Right ventricle myocardium inferior (tissue), 1 donor: ENCODE measurements around the gene AKT2. TPM values are rescaled to one million over a fixed set of nuclear protein-coding genes. Genes with fewer than 3 reads are reported as not detected.

Experiments used
- ATAC-seq: fragments of 200-7000 bp; cut with Tn5 transposase; one replicate; pipeline ENCODE4 v1.9.1; 2020; ENCODE audit warnings: mild to moderate bottlenecking, moderate library complexity
- DNase-seq: peaks from one replicate; pipeline ENCODE4 v3.0.0; 2021; ENCODE audit errors: missing footprints
- intact Hi-C: fragments of 100-400 bp; cut with DNase I; formaldehyde crosslinking; loops from one replicate; pipeline ENCODE4 v1.11.0; 2022
- total RNA-seq: library from RNA; stranded (reverse); fragmentation: NEBNext Ultra II Directional; extraction: Animal tissue kit (Norgen Biotek cat#: 25700); gene quantifications from one replicate; pipeline ENCODE4 v1.2.1, GENCODE V29; 2021
- donor health status: DM: no; HTN: yes; CAD: no; lungs with severe emphysema.

Gene AKT2
- total RNA-seq, 1 donor from 2014 or later: 114 TPM

DNA sequence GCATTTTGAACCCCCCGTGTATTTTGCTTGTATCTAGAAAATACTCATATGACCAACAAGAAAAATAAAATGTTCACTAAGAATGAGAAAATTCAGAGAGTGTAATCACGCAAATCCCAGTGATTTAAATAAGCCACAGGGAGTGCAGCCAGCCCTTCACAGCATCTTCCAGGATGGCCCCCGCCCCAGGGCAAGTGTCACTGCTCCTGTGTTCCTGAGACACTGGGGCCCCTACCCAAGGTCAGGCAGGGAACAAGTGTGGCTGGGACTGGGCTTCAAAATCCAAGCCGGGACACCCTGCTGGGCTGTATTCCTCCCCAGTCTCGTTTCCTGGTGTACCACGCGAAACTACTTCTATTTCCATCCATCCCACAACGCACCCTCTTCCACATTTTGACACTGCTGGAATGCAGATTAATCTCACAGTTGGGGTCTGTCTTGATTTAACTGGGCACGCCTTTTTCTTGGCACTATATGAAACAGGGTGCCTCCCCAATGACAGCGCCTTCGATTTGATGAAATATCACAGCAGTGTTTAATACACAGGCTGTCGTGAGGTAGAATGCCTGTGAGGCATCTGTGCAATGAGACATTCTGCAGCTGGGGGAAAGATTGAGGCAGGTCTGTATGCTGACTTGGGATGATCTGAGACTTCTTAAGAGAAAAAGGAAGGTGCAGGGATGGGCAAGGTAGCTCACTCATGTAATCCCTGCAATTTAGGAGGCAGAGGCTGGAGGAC, 40.4 kb downstream of the AKT2 start:
- DNase-seq (peak; percentile 2), ATAC-seq (no peak)
- intact Hi-C loops: no loop called here

DNA sequence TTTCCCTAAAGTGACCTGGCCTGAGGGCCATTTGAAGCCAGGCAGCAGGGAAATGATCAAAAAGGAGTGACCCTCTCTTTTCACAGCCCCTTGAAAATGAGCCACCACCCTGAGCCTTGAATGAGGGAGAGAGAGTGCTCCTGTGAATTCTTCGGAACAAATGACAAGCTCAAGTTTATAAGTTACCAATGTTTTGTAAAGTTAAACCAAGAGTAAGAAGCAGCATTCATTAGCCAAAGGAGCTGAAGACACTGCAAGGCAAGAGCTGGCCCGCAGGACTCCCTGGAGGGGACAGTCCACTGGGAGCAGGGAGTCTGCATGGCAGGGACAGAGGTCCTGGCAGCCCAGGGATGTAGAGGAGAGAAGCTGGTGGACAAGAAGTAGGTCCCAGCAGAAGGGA, 42.0 kb downstream of the AKT2 start:
- ATAC-seq (no peak), DNase-seq (peak; percentile 45)
- intact Hi-C loops: loop anchor here (2.0 kb wide), 1 partner anchor 42 kb away; the partner anchor contains the start of gene AKT2

DNA sequence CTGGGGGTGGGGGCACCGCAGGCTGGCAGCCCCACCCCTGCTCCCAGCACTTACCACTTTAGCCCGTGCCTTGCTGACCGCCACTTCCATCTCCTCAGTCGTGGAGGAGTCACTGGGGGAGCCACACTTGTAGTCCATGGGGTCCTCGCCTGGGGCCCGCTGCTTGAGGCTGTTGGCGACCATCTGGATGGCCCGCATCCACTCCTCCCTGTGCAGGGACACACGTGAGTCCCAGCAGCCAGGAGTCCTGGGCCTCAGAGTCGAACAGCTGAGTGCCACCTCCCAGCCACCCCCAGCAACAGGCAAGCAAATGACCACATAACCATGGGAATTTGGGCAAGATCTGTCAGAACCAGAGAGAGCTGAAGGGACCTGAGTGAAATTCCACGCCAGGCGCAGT, 42.7 kb downstream of the AKT2 start:
- intact Hi-C loops: loop anchor here (2.0 kb wide), 1 partner anchor 42 kb away; the partner anchor contains the start of gene AKT2
- ATAC-seq (no peak), DNase-seq (peak; percentile 23)

DNA sequence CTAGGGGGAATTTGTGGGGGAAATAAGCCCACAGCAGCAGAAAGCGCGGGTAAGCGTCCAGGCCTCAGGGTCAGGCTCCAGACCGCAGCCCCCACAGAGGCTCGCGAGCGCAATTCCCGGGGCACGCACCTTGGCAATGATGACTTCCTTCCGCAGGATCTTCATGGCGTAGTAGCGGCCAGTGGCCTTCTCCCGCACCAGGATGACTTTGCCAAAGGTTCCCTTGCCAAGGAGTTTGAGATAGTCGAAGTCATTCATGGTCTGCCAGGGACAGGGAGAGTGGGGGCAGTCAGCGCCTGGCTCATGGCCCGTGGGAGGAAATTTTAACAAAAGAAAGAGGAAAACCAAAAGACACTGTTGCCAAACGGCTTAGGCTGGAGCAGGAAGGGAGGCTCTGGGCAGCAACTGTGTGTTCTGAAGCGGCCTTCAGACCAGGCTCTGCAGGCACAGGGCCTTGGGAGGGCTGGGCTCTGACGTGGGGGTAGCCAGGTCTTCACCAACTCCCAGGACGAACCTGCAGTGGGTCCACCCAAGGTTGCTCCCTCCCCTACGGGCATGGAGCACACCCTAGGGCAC, 43.2 kb downstream of the AKT2 start:
- intact Hi-C loops: loop anchor here (2.0 kb wide), 1 partner anchor 43 kb away; the partner anchor contains the start of gene AKT2

DNA sequence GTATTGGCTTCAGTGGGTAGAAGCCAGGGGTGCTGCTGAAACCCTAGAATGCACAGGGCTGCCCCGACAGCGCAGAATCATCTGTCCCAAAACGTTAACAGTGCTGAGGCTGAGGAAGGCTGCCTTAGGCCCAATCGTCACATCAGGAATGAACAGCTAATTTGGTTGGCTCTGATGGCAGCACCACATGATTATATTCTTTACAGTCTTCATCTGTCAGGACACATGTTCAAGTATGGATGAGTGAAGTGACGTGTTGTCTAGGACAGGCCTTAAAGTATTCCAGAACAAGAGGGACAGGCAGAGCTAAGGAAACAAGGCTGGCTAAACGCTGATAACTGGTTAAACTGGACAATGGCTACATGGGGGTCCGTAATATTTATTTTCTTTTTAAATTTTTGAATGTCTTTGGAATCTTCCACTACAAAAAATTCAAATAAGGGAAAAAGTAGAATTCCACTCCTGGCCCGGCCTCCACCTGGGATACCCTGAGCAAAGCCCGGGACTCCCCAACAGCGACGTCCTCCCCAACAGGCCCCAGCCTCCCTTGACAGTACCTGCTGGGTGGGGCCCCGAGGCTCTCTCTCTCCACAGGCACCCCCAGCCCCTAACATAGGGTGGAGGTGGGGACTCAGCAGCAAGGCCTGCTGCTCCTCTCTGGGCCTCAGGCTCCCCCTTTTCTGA, 43.9 kb downstream of the AKT2 start:
- intact Hi-C loops: no loop called here
- peak; percentile 15 for DNase-seq
- ATAC-seq: no peak

More for the DNA sequence above, 43.2 kb downstream of the AKT2 start:
- DNase-seq: peak; percentile 75
- peak; percentile 94 for ATAC-seq

DNA sequence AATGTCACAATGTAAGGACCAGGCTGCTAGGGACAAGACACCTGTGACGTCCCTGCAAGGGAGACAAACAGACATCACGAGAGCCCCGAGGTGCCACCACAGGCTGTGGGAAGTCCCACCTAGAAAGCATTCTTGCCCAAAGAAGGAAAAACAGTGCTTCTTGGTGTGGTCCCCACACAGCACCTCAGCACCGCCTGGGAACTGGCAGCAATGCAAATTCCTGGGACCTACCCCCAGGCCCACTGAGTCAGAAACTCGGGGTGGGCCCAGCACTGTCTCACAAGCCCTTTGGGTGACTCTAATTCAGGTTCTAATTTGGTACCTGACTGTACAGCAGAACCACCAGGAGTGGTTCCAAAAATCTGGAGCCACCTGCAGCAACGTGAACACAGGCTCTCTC, 44.8 kb downstream of the AKT2 start:
- intact Hi-C loops: no loop called here
- DNase-seq: no peak
- no peak for ATAC-seq

DNA sequence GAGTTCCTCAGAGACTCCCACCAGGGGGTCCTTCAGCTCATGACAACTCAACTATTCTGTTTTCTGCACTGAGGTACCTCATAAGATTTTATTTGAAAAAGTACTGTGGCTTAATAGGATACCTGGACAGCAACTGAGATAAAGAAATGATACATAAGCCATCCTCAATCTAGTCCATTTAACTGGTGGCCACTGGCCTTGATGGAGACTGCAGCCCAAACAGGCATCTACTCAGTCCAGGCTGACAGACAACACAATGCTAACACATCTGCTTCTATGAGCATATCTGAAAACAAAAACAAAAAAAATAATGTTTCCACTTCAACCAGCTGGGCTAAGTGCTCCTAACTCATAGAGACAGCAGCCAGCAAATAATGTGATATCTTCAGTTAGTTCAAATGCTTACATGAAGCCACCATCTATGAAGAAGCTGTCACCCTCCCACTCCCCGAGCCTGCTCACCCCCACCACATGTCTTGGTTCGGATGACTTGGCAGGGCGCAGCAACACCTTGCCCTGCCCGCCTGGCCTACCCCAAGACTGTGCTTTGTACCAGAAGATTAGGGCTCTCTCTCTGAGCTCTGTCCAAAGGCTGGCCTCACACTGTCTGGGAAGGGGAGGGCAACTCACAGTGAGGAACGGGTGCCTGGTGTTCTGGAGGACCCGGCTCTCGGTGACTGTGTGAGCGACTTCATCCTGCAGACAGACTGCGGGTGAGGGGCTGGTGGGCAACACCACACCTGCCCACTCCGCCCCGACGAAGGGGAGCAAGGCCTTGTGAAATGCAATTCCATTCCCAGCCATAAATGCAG, 45.5 kb downstream of the AKT2 start:
- intact Hi-C loops: no loop called here
- peak; percentile 42 for DNase-seq
- no peak for ATAC-seq

DNA sequence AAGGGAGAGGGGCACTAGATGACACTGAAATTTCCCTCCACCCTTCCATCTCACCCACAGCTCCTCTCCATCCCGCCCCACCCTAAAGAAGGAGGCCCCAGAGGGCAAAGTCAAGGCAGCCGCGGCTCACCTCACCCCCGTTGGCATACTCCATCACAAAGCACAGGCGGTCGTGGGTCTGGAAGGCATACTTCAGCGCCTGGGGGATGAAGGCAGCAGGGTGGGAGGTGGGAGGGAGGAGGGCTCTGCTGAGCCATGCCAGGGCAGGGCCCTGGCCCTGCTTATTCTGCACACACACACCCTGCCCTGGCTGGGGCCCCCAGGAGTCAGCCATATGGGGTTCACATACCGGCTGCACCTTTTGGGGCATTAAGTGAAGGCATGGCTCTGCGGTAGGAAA, 46.4 kb downstream of the AKT2 start:
- DNase-seq: peak; percentile 50
- no peak for ATAC-seq

DNA sequence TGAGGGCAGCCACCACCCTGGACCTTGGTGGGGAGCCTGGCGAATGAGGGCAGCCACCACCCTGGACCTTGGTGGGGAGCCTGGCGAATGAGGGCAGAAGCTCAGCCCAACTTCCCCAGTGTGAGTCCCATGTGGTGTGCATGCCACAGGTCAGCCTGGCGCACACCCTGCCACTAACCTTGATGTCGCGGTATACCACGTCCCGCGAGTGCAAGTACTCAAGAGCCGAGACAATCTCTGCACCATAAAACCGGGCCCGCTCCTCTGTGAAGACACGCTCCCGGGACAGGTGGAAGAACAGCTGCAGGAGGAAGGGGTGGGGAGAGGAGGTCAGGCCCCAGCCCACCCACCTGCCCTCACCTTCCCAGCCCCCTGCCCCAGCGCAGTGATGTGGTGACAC, 47.4 kb downstream of the AKT2 start:
- DNase-seq: peak; percentile 5
- no peak for ATAC-seq
- intact Hi-C loops: no loop called here

More for the DNA sequence above, 46.4 kb downstream of the AKT2 start:
- intact Hi-C loops: no loop called here

DNA sequence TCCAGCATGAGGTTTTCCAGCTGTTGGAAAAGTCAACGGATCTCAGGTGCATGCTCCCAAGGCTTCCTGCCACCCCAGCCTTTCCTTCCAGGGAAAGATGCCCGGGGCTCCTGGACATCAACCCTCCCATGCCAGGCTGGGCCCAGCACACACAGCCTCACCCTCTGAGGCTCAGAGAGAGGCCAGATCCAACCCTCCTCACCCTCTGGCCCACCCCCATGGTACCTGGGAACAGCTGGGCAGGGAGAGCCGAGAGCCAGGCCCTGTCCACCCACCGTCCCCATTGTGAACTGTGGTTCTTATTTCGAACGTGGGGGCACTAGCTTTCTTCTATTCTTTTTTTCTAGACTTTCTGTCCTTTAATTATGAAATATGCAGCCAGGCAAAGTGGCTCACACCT, 48.8 kb downstream of the AKT2 start:
- DNase-seq (peak; percentile 23), ATAC-seq (no peak)
- intact Hi-C loops: no loop called here

DNA sequence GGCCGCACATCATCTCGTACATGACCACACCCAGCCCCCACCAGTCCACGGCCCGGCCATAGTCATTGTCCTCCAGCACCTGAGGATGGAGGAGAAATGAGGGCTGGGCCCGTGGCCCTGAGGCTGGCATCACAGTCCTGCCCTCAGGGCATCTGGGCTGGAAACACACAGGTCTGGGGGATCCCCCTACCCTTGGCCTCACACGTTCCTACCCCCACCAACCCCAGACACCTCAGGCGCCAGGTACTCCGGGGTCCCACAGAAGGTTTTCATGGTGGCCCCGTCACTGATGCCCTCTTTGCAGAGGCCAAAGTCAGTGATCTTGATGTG, 49.2 kb downstream of the AKT2 start:
- ATAC-seq (no peak), DNase-seq (no peak)
- intact Hi-C loops: no loop called here

DNA sequence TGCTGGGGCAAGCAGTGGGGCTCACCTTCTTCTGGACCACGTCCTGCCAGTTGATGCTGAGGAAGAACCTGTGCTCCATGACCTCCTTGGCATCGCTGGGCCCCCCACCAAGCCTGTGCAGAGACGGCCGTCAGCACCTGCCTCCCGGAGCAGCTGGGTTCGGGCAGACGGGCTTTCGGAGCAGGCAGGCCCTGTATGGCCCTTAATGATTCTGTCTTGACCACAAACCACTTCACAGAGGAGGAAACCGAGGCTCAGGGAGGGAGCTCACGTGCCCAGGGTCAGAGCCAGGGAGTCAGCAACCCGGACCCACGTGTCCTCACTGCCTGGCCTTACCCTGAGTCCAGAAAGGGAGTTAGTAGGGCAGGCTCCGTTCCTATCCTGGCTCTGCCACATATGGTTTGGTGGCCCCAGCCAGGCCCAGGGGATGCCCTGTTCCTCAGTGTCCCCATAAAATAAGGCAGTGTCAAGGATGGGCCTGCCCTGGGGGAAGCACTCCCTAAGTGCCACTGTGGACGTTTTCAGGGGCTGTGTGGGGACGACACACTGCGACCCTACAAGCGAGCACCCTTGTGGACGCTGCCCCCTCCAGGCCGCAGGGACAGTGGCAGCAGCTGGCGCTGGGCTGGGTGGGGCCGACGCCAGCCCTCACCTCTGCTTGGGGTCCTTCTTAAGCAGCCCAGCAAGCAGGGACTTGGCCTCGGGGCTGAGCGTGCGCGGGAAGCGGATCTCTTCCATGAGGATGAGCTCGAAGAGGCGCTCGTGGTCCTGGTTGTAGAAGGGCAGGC, 49.7 kb downstream of the AKT2 start:
- peak; percentile 61 for DNase-seq
- no peak for ATAC-seq
- intact Hi-C loops: no loop called here

DNA sequence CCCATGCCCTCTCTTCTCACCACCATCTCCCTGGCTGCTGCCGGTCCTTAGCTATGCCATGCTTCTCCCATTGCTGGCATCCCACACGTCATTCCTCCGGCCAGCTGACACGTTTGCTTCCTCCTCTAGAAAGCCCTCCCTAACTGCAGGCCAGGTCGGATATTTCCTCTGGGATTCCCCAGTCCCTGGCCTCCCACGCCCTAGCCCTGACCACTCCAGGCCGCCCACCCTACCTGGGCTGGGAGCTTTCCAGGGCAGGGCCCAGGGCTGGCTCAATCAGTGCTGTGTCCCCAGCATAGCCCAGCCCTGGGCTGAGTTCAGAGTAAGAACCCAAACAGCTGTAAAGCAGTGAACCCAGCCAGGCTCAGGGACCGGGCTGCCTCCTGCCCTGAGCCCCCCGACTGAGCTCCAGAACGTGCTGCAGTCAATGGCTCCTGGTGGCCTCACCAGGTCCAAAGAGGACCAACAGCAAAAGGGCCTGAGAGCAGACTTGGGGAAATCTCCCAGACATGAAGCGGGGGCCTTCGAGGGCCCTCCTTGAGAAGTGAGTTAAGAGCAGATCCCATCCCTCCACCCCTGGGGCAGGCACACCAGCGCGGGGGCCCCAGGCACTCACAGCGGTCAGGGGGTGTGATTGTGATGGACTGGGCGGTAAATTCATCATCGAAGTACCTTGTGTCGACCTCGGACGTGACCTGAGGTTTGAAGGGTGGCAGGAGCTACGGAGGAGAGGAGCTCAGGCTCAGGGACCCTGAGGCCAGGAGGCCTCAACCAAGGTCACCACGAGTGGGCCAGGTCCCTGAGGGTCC, 50.5 kb downstream of the AKT2 start:
- no peak for ATAC-seq
- DNase-seq: peak; percentile 54
- intact Hi-C loops: no loop called here

DNA sequence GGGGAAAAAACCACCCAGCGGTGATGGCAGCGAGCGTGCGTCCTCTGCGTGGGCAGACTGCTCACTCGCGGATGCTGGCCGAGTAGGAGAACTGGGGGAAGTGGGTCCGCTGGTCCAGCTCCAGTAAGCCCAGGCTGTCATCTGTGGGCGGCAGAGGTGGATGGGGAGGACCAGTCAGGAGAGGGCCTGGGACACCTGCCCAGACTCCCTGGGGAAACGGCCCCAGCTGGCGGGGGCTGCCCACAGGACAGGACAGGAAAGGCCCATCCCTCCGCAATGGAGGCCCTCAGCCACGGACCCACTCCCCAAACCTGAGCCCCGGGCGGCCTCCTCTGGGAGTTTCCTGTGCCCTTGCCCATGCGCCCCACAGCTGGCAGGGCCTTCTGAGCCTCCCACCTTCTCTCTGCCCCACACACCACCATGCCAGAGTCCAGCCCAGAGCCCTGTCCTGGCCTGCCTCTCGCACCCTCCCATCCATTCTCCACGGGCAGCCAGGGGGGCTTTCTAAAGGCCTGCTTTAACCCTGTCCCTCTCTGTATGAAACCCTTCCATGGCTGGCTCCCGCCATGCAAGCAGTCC, 51.2 kb downstream of the AKT2 start:
- ATAC-seq: no peak
- no peak for DNase-seq
- intact Hi-C loops: no loop called here

DNA sequence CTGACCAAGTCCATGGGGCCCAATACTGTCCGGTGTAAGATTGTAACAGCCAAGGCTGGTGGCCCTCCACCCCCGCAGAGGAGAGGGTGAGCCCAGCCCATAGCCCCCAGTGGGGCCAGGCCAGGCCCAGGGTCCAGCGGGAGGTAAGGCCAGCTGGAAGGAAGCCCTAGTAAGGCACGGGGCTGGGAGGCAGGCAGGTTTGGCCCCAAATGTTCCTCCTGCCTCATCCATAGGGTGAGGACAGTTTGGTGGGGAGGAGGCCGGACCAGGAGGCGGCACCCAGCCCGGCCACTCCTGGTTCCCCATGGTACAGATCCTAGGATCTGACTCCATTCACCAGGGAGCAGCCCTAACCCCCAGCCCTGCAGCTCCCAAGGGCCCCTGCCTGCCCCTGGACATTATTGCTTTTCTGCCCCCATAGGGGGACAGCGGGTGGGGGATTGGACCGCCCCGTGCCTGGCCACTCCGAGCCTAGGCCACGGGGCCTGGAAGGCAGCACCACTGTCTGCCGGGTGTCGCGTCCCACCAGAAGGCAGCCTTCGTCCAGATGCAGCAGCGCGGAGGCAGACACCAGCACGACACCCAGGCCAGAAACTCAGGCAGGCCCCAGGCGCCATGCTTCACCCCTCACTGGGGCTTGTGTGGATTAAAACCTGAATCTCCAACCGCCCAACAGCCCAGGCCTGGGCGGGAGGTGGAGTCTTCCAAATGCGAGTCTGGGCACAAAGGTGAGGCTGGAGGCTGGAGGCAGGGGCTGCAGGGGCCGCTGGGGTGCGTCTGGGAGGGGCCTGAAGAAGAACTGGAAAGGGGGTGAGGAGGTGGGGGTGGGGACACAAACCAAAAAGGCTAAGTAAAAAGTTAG, 52.0 kb downstream of the AKT2 start:
- DNase-seq (no peak), ATAC-seq (peak; percentile 11)
- intact Hi-C loops: no loop called here

DNA sequence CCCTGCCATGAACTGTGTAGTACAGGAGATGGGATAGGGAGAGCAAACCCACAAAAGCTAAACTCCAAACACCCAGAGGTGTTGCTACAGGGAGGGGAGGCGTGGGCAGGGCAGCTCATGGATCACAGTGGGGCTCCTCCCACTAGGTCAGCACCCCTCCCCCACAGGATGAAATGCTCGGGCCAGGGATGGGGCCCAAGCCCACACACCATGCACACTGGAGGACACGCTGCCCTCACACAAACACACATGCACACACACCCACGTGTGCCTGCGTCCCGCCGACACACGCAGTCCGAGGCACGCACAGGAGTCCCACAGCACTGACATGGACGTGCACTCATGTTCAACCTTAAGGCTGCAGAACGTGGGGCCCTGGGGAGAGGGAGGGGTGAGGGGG, 52.7 kb downstream of the AKT2 start:
- intact Hi-C loops: no loop called here
- DNase-seq (no peak), ATAC-seq (peak; percentile 27)
